TTC549 (cell line): Measurements from ENCODE around the gene NOCT.
"Not testable (repeated sequence)": the region's sequence is repeated elsewhere in the genome, so short reads cannot be mapped to it uniquely, and the experiment has no call there.

ENCODE experiments used
- FAIRE-seq: peaks from 2 replicates; lab custom pipeline; 2012; peaks lifted over from hg19 to GRCh38; lab: Jason Lieb, UNC

NOCT gene

DNA sequence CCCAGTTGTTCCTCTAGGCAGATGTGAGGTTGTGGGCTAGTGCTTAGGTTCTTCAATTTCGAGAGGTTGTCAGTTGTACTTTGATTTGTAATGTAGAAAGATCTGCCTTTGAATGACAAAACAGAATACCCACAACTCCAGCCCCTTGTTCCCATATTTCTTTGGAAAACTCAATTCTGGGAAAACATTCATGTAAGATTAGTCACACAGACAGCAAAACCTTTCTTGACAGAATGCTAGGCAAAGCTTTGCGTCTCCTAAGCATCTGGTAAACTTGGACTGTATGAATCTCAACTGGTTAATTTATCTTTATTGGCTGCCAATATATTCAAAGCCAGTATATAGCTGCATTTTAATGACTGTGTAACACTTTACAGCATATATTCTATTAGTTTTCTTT, 34.9 kb downstream of the NOCT start:
- FAIRE-seq: no peak

DNA sequence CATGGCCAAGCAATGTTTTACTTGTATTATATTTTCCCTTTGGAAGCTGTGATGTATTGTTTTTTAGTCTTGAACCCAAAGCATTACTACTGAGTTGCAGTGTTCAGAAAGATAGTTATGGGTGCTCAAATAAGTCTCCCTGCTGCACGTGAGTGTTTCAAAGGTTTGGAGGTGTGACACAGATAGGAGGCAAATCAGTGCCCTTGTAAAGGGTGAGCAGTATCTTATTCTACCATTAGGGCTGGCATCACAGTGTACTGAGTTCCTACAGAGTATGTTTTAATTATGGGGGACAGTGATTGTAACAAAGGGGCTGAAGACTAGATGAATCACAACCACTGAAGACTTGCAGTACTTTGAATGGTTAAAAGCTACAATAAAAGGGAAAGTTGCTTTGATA, 38.3 kb downstream of the NOCT start:
- no peak for FAIRE-seq

DNA sequence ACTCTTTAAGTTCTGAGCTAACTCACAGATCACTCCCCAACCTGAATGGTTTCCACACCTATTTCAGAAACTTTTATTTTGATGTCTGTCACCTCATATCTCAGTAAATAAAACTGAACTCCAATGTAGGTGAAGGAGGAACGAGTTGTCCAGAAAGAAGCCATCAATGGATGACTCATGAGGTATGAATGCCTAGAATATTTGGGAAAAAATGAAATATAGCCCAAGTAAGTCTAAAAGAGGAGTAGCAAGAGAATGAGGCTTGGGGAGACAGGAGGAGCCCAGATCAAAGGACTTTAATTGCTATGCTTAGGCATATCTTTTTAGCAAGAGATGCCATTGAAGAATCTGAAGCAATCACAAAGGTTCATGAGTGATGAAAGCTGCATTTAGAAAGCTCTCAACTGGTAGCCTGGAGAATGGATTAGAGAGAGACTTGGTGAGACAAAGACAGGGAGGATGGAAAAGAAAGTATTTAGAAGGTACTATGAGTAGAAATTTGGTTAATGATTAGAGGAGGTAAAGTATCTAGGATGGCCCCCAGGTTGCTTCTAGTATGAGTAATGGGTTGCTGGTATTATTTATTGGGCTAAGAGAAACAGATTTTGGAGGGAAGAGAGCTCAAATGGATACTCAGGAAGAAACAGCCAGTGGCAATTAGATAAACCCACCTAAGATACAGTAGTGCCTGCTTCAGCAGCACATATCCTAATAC, 39.4 kb downstream of the NOCT start:
- FAIRE-seq: no peak

GRCh38 chr4:139059026-139059425, 43.4 kb downstream of the NOCT start:
- not testable (repeated sequence) for FAIRE-seq

DNA sequence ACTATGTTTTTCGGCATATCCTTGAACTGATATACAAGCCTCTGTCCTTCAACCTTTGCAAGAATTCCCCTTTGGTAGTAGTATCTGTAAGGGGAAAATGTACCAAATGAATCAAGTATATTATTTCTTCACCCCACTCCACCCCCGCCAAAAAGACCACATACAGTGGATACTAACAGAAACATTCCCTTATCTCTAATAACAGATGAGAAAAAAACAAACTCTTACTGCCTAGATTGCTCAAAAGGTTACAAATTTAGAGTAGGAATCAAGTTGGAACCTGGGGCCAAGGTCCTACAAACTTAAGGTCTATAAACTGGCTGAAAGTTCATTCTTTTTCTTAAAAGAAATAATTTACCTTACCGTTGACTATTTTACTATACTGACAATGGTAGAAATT, 45.0 kb downstream of the NOCT start:
- no peak for FAIRE-seq

- FAIRE-seq: no peak
Measured at GRCh38 chr4:139076016-139076744, 60.6 kb downstream of the NOCT start.

DNA sequence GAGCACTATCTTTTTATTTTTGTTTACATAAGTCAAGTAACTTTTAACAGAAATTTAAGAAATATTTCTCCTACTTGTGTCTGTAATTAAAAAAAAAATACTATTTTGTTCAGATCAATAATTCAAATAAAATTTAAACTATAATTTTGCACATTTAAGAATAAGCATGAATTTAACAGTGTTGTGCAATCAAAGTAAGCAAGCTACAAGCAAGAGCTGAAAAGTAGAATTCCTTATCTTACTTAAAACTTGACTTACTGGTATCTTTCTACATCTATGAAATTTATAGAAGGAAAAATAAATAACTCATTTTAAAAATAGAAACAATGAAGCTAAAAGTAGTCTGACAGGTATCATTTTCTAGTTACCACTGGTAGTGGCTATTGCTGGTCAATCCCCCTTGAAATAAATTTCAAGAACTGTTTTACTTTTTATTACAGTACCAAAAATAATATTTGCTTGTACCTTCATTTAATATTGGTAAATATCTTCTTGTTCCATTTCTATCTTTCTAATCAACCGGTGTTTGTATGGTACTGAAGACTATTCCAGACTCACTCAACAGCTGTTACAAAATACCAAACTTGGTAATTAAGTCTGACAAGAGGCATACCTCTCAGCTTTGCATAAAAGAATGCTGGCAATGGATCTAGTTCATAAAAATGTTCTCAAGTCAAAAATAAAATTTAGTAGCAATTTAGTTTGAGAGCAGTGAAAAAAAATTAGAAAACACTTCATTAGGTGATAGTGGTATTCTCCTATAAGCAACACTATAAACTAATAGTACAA, 62.2 kb downstream of the NOCT start:
- FAIRE-seq: peak; percentile 7

DNA sequence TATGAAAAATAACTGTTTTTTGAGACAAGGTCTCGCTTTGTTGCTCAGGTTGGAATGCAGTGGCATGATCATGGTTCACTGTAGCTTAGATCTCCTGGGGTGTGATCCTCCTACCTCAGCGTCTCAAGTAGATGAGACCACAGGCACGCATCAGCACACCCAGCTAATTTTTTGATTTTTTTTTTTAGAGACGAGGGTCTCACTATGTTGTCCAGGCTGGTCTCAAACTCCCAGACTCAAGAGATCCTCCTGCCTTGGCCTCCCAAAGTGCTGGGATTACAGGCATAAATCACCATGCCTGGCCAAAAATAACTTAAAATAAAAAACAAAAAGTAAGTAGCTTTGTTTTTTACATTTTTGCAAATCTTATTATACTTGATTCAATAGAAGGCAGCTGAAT, 63.3 kb downstream of the NOCT start:
- FAIRE-seq: no peak

DNA sequence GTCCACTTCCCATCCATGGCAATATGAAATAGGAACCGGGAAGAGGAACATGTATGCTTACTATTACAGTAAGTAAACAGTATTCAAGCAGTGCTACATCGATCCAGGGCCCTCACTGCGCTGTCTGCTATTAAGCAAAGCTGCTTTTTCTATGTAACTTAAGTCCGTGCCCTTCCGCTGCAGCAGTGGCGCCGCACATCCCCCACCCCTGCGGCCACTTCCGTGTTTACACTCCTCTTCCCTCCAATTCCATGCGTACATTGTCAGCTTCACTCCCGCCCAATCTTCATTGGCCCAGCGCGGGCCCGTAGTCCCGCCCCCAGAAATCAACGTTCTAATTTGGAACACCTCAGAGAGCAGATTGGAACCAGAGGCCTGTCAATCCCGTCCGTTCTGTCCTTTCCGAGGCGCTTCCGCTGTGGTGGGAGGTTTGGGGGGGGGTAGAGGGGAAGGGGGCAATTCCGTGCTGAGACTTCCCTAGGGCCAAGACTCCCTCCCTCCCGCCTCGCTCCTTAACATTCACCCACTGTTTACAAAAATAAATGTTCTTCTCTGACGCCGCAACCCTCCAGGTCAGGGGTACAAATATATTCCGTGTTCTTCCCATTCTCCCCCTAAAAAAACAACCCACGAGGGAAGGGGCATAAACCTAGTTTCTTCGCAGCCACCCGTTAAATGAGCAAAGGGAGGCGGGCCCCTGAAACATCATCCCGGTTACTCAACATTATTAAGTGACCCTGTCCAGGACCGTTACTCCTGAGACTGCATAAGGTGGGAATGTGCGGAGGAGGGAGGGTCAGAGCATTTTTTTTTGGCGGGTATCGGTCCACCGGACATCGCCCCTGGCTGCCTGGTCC, 67.4 kb downstream of the NOCT start:
- peak; percentile 91 for FAIRE-seq

GRCh38 chr4:139083607-139083955, 68.0 kb downstream of the NOCT start:
- FAIRE-seq: no peak

GRCh38 chr4:139083956-139084803, 68.6 kb downstream of the NOCT start:
- FAIRE-seq: no peak

GRCh38 chr4:139084804-139085093, 69.2 kb downstream of the NOCT start:
- FAIRE-seq: no peak

DNA sequence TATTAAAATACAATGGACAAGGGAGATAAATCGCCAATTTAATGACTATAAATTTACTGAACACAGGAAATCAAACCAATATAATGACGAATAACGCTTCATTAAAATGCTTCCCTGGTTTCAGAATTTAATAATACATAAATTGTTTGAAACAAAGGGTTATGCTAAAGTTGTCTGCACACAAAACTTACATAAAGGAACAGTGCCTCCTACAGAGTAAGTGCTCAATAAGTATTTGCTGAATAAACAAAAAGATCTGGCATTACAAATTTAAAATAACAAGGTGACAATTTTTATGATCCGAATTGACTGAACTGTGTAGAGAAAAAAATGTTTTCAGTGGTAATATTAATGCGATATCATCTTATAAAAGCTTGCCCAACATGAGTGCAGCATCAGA, 69.6 kb downstream of the NOCT start:
- no peak for FAIRE-seq

GRCh38 chr4:139092271-139092670, 76.7 kb downstream of the NOCT start:
- no peak for FAIRE-seq
